Activated T-helper 1 cell treated with Interleukin-2 at 50 U/mL for 16 hours (primary cell): ENCODE results near the gene PCDHGA1.
"Not testable (repeated sequence)": the region's sequence is repeated elsewhere in the genome, so short reads cannot be mapped to it uniquely, and the experiment has no call there.

ENCODE experiments used
- DNase-seq: peaks from one replicate; pipeline ENCODE4 v3.0.0-alpha.2; 2020; ENCODE audit warnings: low read depth

Gene PCDHGA1

DNA sequence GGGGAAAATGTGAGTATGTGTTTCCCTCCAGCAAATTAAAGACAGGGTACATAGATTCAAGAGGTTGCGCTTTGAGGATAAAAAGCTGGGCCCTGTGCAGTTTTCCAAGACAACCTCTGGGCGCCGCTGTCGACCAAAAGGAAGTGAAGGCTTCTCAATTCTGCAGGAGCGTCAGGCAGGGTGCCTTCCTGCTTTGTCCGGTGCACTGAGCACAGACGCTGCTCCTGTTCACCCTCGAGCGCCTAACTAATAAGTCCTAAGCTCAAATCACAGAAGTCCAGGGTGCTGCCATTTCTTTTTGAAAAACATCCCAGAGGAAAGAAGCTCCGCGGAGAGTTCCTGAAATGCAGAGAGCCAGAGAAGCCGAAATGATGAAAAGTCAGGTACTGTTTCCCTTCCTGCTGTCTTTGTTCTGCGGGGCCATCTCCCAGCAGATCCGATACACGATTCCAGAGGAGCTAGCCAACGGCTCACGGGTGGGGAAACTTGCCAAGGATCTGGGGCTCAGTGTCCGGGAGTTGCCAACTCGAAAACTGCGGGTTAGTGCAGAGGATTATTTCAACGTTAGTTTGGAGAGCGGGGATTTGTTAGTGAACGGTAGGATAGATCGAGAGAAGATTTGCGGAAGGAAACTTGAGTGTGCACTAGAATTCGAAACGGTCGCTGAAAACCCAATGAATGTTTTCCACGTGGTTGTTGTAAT lies 19.8 kb downstream of the PCDHGA1 start, which contains the start of gene PCDHGB1:
Gene PCDHGB1, plus strand, starts transcription at position 183 of the 703 bp plus-strand sequence. Its CDS starts 162 bp downstream, at position 345.
- DNase-seq: no peak

DNA sequence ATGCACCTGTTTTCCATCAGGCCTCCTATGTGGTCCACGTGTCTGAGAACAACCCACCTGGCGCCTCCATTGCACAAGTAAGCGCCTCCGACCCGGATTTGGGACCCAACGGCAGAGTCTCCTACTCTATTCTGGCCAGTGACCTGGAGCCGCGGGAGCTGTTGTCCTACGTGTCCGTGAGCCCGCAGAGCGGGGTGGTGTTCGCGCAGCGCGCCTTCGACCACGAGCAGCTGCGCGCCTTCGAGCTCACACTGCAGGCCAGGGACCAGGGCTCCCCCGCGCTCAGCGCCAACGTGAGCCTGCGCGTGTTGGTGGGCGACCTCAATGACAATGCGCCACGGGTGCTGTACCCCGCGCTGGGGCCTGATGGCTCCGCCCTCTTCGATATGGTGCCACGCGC lies 21.3 kb downstream of the PCDHGA1 start:
- no peak for DNase-seq

DNA sequence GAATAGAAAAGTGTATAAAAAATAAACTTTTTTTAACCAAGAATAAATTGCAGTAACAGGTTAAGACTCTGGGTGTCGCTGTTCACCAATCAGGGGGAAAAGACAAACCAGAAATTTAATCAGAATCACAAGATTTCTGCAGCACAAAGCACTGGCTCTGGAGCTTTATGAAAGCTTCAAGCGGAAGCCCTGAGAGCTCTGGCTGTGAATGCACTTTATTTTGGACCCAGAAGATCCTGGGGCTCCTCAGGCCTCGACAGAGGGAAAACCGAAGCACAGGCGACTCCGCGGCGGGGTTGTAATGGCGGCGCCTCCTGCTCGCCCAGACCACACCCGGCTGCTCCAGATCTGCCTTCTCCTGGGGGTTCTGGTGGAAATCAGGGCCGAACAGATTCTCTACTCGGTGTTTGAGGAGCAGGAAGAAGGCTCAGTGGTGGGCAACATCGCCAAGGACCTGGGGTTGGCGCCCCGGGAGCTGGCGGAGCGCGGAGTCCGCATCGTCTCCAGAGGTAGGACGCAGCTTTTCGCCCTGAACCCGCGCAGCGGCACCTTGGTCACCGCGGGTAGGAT lies 24.7 kb downstream of the PCDHGA1 start, which contains the start of gene PCDHGA4:
Gene PCDHGA4, plus strand, starts transcription at position 122 of the 570 bp plus-strand sequence. Its CDS starts 87 bp downstream, at position 209.
- no peak for DNase-seq

DNA sequence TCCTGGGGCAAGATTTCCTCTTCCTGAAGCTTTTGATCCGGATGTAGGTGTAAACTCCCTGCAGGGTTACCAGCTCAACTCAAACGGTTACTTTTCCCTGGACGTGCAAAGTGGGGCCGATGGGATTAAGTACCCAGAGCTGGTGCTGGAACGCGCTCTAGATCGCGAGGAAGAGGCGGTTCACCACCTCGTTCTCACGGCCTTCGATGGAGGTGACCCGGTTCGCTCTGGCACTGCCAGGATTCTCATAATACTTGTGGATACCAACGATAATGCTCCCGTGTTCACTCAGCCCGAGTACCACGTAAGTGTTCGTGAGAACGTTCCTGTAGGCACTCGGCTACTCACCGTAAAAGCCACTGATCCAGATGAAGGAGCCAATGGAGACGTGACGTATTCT lies 25.3 kb downstream of the PCDHGA1 start:
- DNase-seq: no peak

DNA sequence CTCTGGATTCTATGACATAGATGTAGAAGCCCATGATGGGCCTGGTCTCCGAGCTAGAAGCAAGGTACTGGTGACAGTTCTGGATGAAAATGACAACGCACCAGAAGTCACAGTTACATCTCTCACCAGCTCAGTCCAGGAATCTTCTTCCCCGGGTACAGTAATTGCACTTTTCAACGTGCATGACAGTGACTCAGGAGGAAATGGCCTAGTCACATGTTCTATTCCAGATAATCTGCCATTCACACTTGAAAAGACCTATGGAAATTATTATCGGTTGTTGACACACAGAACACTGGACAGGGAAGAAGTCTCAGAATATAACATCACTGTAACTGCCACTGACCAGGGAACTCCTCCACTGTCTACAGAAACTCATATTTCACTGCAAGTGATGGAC lies 25.8 kb downstream of the PCDHGA1 start:
- DNase-seq: no peak

DNA sequence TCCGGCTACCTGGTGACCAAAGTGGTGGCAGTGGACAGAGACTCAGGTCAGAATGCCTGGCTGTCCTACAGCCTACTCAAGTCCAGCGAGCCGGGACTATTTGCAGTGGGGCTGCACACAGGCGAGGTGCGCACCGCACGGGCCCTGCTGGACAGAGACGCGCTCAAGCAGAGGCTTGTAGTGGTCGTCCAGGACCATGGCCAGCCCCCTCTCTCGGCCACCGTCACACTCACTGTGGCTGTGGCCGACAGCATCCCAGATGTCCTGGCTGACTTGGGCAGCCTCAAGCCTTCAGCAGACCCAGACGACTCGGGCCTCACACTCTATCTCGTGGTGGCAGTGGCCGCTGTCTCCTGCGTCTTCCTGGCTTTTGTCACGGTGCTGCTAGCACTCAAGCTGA lies 26.6 kb downstream of the PCDHGA1 start:
- DNase-seq: no peak

DNA sequence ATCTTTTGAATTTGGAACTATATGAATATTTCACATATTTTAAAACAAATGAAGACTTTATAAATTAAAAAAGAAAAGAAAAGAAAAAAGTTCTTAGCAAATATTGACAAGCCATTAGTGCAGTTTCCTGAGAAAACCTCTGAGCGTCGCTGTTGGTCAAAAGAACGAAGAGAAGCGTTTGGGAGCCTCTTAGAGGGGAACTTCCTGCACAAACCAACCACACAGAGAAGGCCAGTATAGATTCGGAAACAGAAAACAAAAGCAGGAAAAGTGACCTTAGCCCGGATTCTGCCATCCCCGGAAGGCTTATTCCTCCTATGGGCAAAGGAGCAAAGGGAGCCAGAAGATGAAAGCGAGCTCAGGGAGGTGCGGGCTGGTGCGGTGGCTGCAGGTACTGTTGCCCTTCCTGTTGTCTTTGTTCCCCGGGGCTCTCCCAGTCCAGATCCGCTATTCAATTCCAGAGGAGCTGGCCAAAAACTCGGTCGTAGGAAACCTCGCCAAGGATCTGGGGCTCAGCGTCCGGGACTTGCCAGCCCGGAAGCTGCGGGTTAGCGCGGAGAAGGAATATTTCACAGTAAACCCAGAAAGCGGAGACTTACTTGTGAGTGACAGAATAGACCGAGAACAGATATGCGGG lies 29.6 kb downstream of the PCDHGA1 start, which contains the start of gene PCDHGB2:
Gene PCDHGB2, plus strand, starts transcription at position 205 of the 637 bp plus-strand sequence. Its CDS starts 142 bp downstream, at position 347.
- no peak for DNase-seq

DNA sequence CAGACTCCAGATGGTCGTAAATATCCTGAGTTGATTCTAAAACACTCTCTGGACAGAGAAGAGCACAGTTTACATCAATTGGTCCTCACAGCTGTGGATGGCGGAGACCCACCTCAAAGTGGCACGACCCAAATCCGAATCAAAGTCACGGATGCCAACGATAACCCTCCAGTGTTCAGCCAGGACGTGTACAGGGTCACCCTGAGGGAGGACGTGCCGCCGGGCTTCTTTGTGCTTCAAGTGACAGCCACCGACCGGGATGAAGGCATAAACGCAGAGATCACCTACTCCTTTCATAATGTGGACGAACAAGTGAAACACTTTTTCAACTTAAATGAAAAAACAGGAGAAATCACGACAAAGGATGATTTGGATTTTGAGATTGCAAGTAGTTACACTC lies 30.4 kb downstream of the PCDHGA1 start:
- no peak for DNase-seq

DNA sequence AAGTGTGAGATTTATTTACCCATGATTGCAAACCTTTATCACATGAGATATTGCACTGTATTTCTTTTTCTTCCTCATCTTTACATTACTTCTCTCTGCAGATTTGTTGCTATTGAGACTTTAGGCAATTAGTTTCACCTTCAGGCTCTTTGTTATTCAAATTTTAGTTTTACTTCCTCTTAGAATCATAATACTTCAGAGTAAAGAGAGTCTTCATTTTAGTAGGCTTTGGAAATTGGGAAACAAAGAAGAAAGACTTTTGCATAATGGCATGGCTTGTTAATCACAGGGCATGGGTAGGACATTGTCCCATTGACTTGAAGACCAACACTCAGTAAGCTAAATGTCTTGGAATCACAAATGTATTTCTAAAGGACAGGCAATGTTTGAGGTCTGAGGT lies 32.4 kb downstream of the PCDHGA1 start:
- DNase-seq: no peak

DNA sequence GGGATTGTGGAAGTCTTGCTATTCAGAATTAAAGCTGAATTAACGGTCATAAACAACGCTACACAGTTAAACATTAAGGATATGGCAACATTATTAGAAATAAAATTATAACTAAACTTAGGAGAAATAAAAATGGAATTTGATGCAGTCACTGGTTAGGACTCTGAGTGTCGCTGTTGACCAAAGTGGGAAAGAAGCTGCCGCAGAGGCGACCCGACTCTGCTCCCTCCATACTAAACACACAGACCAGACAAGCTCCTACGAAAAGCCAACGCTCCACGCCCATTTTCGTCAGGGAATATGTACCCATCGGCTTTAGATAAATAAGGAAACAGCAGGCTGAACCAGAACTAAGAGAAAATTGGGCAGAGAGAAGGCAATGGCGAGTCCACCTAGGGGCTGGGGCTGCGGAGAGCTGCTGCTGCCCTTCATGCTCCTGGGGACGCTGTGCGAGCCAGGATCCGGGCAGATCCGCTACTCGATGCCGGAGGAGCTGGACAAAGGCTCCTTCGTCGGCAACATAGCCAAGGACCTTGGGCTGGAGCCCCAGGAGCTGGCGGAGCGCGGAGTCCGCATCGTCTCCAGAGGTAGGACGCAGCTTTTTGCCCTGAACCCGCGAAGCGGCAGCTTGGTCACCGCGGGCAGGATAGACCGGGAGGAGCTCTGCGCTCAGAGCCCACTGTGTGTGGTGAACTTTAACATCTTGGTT lies 33.8 kb downstream of the PCDHGA1 start, which contains the start of gene PCDHGA5:
Gene PCDHGA5, plus strand, starts transcription at position 211 of the 709 bp plus-strand sequence. Its CDS starts 169 bp downstream, at position 380.
- no peak for DNase-seq

DNA sequence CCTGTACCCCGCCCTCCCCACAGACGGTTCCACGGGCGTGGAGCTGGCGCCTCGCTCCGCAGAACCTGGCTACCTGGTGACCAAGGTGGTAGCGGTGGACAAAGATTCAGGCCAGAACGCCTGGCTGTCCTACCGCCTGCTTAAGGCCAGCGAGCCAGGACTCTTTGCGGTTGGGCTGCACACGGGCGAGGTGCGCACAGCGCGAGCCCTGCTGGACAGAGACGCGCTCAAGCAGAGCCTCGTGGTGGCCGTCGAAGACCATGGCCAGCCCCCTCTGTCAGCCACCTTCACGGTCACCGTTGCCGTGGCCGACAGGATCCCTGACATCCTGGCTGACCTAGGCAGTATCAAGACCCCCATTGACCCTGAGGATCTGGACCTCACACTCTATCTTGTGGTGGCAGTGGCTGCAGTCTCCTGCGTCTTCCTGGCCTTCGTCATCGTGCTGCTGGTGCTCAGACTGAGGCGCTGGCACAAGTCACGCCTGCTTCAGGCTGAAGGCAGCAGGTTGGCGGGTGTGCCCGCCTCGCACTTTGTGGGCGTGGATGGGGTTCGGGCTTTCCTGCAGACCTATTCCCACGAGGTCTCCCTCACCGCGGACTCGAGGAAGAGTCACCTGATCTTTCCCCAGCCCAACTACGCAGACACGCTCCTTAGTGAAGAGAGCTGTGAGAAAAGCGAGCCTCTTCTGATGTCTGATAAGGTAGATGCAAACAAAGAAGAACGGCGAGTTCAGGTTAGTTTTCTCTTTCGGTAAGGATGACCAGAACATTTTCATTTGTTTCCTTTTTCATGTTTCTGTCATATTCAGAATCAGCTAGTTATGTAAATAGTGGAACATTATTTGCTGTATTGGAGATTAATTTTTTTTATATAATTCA lies 35.9 kb downstream of the PCDHGA1 start:
- no peak for DNase-seq

DNA sequence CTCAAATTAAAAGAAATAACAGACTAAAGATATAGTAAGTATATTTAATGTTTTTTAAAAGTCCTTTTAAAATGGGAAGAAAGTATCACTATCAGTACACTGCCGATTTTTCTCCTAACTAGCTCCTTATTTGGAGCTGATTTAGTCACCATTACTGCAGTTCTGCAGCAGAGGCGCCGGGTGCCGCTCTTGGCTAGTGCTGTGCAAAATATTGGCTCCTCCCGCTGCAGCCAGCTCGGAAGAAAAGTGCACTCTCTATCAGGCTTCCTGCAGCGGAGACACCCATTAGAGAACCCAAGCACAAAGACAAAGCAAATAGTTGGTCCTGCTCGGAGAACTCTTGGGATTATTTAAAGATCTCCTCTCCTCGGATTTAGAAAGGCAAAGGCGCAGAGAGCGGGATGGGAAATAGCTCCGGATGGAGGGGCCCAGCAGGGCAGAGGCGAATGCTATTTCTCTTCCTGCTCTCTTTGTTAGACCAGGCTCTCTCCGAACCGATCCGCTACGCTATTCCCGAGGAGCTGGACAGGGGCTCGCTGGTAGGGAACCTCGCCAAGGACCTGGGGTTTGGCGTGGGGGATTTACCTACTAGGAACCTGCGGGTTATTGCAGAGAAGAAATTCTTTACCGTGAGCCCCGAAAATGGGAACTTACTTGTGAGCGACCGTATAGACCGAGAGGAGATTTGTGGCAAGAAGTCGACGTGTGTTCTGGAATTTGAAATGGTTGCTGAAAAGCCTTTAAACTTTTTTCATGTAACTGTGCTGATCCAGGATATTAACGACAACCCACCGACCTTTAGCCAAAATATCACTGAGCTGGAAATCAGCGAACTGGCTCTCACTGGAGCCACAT lies 39.9 kb downstream of the PCDHGA1 start, which contains the start of gene PCDHGB3:
Gene PCDHGB3, plus strand, starts transcription at position 249 of the 855 bp plus-strand sequence. Its CDS starts 153 bp downstream, at position 402.
- no peak for DNase-seq

DNA sequence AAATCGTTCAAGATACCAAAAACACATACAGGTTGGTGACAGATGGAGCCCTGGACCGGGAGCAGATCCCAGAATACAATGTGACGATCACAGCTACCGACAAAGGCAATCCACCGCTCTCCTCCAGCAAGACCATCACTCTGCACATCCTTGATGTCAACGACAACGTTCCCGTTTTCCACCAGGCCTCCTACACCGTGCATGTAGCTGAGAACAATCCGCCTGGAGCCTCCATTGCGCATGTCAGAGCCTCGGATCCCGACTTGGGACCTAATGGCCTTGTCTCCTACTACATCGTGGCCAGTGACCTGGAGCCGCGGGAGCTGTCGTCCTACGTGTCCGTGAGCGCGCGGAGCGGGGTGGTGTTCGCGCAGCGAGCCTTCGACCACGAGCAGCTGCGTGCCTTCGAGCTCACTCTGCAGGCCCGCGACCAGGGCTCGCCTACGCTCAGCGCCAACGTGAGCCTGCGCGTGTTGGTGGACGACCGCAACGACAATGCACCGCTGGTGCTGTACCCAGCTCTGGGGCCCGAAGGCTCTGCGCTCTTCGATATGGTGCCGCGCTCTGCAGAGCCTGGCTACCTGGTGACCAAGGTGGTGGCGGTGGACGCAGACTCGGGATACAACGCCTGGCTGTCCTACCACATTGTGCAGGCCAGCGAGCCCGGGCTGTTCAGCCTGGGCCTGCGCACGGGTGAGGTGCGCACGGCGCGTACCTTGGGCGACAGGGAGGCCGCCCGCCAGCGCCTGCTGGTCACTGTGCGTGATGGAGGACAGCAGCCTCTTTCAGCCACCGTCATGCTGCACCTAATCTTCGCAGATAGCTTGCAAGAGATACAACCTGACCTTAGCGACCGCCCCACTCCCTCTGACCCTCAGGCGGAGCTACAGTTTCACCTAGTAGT lies 41.5 kb downstream of the PCDHGA1 start:
- DNase-seq: no peak

DNA sequence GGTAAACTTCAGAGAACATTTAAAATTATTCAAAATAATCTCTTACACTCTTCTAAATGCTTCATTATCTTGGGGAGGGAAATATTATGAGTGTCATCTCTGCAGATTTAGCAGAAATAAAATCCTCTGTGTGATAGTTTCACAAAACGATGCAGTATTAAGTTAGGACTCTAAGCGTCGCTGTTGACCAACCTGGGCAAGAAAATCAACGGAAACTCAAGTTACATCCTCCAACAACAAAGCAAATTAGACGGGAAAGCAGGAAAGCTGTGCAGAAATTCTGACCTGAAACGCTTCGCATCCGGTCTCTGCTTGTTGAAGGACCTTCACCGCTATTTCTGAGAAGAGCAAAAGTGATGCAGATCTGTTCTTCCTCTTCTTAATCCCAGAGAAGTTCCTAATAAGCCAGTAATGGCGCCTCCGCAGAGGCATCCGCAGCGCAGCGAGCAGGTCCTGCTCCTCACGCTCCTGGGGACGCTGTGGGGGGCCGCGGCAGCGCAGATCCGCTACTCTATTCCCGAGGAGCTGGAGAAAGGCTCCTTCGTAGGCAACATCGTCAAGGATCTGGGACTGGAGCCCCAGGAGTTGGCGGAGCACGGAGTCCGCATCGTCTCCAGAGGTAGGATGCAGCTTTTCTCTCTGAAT lies 43.5 kb downstream of the PCDHGA1 start, which contains the start of gene PCDHGA6:
Gene PCDHGA6, plus strand, starts transcription at position 219 of the 645 bp plus-strand sequence. Its CDS starts 193 bp downstream, at position 412.
- no peak for DNase-seq

DNA sequence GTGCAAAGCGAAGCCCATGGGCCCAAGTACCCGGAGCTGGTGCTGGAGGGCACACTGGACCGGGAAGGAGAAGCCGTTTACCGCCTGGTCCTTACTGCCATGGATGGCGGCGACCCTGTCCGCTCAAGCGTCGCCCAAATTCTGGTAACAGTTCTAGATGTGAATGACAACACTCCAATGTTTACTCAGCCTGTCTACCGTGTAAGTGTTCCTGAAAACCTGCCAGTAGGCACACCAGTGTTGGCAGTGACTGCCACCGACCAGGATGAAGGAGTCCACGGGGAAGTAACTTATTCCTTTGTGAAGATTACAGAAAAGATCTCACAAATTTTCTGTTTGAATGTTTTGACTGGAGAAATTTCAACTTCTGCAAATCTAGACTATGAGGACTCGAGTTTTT lies 44.3 kb downstream of the PCDHGA1 start:
- no peak for DNase-seq

DNA sequence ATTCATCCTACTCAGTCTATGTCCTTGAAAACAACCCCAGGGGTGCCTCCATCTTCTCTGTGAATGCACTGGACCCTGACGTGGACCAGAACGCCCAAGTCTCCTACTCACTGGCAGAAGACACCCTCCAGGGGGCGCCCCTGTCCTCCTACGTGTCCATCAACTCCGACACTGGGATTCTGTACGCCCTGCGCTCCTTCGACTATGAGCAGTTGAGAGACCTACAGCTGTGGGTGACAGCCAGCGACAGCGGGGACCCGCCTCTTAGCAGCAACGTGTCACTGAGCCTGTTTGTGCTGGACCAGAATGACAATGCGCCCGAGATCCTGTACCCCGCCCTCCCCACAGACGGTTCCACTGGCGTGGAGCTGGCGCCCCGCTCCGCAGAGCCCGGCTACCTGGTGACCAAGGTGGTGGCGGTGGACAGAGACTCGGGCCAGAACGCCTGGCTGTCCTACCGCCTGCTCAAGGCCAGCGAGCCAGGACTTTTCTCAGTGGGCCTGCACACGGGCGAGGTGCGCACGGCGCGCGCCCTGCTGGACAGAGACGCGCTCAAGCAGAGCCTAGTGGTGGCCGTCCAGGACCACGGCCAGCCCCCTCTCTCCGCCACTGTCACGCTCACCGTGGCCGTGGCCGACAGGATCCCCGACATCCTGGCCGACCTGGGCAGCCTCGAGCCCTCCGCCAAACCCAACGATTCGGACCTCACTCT lies 45.3 kb downstream of the PCDHGA1 start:
- not testable (repeated sequence) for DNase-seq

DNA sequence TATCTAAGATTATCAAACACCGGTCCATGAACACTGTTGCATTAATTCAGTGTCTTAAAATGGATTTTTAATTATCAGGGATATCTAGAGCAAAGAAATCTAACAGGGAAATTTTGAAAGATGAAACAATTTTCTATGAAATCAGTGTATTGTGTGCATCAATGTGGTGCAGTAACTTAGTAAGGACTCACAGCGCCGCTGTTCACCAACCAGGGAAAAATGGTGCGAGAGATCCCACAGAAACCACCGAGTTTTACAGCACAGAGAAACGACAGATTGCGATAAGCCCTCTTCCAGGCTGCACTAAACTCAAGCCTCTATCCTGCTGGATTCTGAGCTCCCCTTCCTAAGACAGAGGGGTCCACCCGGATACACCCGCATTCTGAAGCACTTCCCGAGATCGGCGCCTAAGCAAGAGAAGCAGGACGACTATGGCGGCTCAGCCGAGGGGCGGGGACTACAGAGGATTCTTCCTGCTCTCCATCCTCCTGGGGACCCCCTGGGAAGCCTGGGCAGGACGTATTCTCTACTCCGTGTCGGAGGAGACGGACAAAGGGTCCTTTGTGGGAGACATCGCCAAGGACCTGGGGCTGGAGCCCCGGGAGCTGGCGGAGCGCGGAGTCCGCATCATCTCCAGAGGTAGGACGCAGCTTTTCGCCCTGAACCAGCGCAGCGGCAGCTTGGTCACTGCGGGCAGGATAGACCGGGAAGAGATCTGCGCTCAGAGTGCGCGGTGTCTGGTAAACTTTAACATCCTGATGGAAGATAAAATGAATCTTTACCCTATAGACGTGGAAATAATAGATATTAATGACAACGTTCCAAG lies 52.4 kb downstream of the PCDHGA1 start, which contains the start of gene PCDHGA7:
Gene PCDHGA7, plus strand, starts transcription at position 274 of the 826 bp plus-strand sequence. Its CDS starts 158 bp downstream, at position 432.
- no peak for DNase-seq
